H1 (cell line): ENCODE measurements around the gene NUDT9.

Experiments used
- ASH2L ChIP-seq: fragments of 200-600, 300-600 bp; sonication (generic); IDR thresholded peaks from one replicate; pipeline ENCODE4 v1.7.1; 2017; ENCODE audit warnings: low read length
- ATF3 ChIP-seq: IDR thresholded peaks from 2 replicates; pipeline ENCODE4 v1.6.1; 2011; ENCODE audit warnings: low read depth, mild to moderate bottlenecking, low read length; ENCODE audit not compliant: insufficient read depth
- CTCF ChIP-seq, 3 experiments: IDR thresholded peaks; 1 replicate in 2 of 3; 2 replicates in 1 of 3; pipeline versions ENCODE4 v1.5.1 to v1.6.1; 2011; ENCODE audit warnings: low read length in 3 of 3, mild to moderate bottlenecking in 3 of 3, inconsistent platforms in 2 of 3, low read depth in 1 of 3, moderate library complexity in 1 of 3; ENCODE audit not compliant: insufficient read depth in 1 of 3; ENCODE audit errors: control extremely low read depth in 1 of 3
- EP300 ChIP-seq, 2 experiments: IDR thresholded peaks; 1 replicate in 1 of 2; 2 replicates in 1 of 2; pipeline ENCODE4 v1.6.1; 2011 to 2012; ENCODE audit warnings: low read depth in 2 of 2, low read length in 2 of 2, mild to moderate bottlenecking in 2 of 2, borderline replicate concordance in 1 of 2, inconsistent platforms in 1 of 2, moderate library complexity in 1 of 2
- HDAC2 ChIP-seq, 2 experiments: fragments of 300-600 bp in 1 of 2; sonication (generic) in 1 of 2; IDR thresholded peaks; 2 replicates each; pipeline ENCODE4 v1.6.1; 2011 to 2012; ENCODE audit warnings: low read depth in 2 of 2, low read length in 2 of 2, mild to moderate bottlenecking in 2 of 2, moderate library complexity in 2 of 2, borderline replicate concordance in 1 of 2, inconsistent platforms in 1 of 2
- JUN ChIP-seq: IDR thresholded peaks from 2 replicates; pipeline ENCODE4 v1.6.1; 2011; ENCODE audit warnings: low read depth, mild to moderate bottlenecking, improper control_type of control experiment, low read length
- POLR2A ChIP-seq, 2 experiments: IDR thresholded peaks; 1 replicate in 1 of 2; 2 replicates in 1 of 2; pipeline ENCODE4 v1.6.1; 2011; ENCODE audit warnings: low read depth in 2 of 2, low read length in 2 of 2, mild to moderate bottlenecking in 2 of 2; ENCODE audit errors: control extremely low read depth in 1 of 2
- RAD21 ChIP-seq, 2 experiments: IDR thresholded peaks in 1 of 2; conservative IDR thresholded peaks in 1 of 2; 2 replicates each; pipeline ENCODE4 v1.6.1; 2011; ENCODE audit warnings: low read depth in 2 of 2, low read length in 2 of 2, improper control_type of control experiment in 1 of 2, inconsistent platforms in 1 of 2, mild to moderate bottlenecking in 1 of 2, moderate library complexity in 1 of 2
- RFX5 ChIP-seq: IDR thresholded peaks from 2 replicates; pipeline ENCODE4 v1.6.1; 2011; ENCODE audit warnings: low read depth, low read length, improper control_type of control experiment, borderline replicate concordance
- SIN3A ChIP-seq, 2 experiments: IDR thresholded peaks in 1 of 2; conservative IDR thresholded peaks in 1 of 2; 2 replicates each; pipeline ENCODE4 v1.6.1; 2011 to 2012; ENCODE audit warnings: low read length in 2 of 2, improper control_type of control experiment in 1 of 2, low read depth in 1 of 2, mild to moderate bottlenecking in 1 of 2
- SIX5 ChIP-seq: IDR thresholded peaks from 2 replicates; pipeline ENCODE4 v1.6.1; 2011; ENCODE audit warnings: mild to moderate bottlenecking, low read depth, low read length
- SP1 ChIP-seq: IDR thresholded peaks from 2 replicates; pipeline ENCODE4 v1.6.1; 2011; ENCODE audit warnings: low read depth, low read length
- SP4 ChIP-seq: IDR thresholded peaks from 2 replicates; pipeline ENCODE4 v1.6.1; 2012; ENCODE audit warnings: low read length, inconsistent platforms
- TCF12 ChIP-seq: IDR thresholded peaks from 2 replicates; pipeline ENCODE4 v1.6.1; 2011; ENCODE audit warnings: low read depth, mild to moderate bottlenecking, low read length

GRCh38 chr4:87451537-87451936 lies 29.2 kb downstream of the NUDT9 start:
- no peak for TF ChIP-seq HDAC2 (IDR thresholded peaks at IDR 0.05; ENCODE audit: borderline replicate concordance in 1 of 2, low read depth in 2 of 2, low read length in 2 of 2)
- no peak for TF ChIP-seq SP1
- peak in 1 of 3 experiments; percentile 9; a peak in 1 of 4 replicates for TF ChIP-seq CTCF (IDR thresholded peaks at IDR 0.05; ENCODE audit: control extremely low read depth in 1 of 3, insufficient read depth in 1 of 3, low read depth in 1 of 3, low read length in 3 of 3)
- no peak for TF ChIP-seq ASH2L
- no peak for TF ChIP-seq SIX5
- TF ChIP-seq EP300 (IDR thresholded peaks at IDR 0.05; ENCODE audit: borderline replicate concordance in 1 of 2, low read depth in 2 of 2, low read length in 2 of 2): no peak
- TF ChIP-seq ATF3: no peak
- TF ChIP-seq TCF12: no peak
- no peak for TF ChIP-seq RFX5
- TF ChIP-seq SP4: no peak
- TF ChIP-seq JUN: no peak
- no peak for TF ChIP-seq RAD21 (IDR thresholded peaks at IDR 0.05 in 1 of 2, conservative IDR thresholded peaks at IDR 0.05 in 1 of 2; ENCODE audit: low read depth in 2 of 2, low read length in 2 of 2)
- no peak for TF ChIP-seq POLR2A (IDR thresholded peaks at IDR 0.05; ENCODE audit: control extremely low read depth in 1 of 2, low read depth in 2 of 2, low read length in 2 of 2)
- TF ChIP-seq SIN3A (conservative IDR thresholded peaks at IDR 0.05 in 1 of 2, IDR thresholded peaks at IDR 0.05 in 1 of 2; ENCODE audit: low read depth in 1 of 2, low read length in 2 of 2): no peak
